ENCODE measurements around the gene MYB.

DNA sequence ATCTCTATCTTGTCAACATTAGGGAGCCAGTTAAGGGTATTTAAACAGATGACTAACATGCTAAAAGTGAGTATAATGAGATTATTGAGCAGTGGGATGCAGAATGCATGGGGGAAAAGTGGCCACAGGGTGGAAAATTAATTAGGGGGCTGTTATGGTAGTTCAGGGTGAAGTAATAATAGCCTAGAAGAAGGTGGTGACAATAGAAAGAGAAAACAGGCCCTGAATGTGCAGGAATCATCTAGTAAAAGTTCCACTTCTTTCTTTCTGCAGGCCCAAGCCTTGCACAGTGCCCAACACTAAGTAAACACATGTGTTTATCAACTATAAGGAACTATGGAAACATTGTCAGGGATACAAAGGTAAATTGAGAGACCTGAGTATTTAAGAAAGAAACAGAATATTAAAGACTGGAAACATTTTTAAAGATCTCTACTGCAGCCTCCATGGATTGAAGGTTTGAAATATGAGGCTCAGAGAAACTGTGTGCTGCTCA is 7.1 kb upstream of the MYB start:
- no peak for TF ChIP-seq REST (IDR thresholded peaks at IDR 0.05; ENCODE audit: borderline replicate concordance in 1 of 2, low read depth in 1 of 2, low read length in 2 of 2)
- TF ChIP-seq MEIS2 (CRISPR knock-in tag; IDR thresholded peaks at IDR 0.05): no peak
- TF ChIP-seq HOXA3 (CRISPR knock-in tag; IDR thresholded peaks at IDR 0.05): no peak
